Measurements from ENCODE around the gene PCDHGC4.

The PCDHGC4 gene

DNA sequence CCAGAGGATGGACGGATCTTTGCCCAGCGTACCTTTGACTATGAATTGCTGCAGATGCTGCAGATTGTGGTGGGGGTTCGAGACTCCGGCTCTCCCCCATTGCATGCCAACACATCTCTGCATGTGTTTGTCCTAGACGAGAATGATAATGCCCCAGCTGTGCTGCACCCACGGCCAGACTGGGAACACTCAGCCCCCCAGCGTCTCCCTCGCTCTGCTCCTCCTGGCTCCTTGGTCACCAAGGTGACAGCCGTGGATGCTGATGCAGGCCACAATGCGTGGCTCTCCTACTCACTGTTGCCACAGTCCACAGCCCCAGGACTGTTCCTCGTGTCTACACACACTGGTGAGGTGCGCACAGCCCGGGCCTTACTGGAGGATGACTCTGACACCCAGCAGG is 5.9 kb downstream of the PCDHGC4 start:
- DNase-seq: no peak

DNA sequence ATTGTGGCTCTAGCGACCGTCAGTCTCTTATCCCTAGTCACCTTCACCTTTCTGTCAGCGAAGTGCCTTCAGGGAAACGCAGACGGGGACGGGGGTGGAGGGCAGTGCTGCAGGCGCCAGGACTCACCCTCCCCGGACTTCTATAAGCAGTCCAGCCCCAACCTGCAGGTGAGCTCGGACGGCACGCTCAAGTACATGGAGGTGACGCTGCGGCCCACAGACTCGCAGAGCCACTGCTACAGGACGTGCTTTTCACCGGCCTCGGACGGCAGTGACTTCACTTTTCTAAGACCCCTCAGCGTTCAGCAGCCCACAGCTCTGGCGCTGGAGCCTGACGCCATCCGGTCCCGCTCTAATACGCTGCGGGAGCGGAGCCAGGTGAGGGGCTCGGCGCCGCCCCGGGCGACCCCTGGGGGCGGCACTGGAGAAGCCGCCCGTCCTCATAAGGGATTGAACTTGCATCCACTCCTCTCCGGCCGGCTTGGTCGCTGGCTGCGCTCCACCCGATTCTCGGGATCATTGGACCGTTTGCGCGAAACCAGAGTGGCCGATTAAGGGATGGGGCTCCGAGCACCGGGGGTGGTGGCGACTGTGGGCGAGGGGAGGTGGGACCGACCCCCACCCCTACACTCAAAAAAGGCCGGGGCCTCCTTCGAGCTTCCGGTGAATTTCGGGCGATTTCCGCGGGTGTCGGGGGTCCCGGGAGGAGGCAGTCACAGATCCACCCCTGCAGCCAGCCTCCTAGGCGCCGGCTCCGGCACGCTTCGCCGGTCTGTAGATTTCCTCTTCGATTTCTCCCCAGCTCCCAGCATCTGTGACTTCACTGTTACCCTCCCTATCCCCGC is 6.7 kb downstream of the PCDHGC4 start:
- no peak for DNase-seq

DNA sequence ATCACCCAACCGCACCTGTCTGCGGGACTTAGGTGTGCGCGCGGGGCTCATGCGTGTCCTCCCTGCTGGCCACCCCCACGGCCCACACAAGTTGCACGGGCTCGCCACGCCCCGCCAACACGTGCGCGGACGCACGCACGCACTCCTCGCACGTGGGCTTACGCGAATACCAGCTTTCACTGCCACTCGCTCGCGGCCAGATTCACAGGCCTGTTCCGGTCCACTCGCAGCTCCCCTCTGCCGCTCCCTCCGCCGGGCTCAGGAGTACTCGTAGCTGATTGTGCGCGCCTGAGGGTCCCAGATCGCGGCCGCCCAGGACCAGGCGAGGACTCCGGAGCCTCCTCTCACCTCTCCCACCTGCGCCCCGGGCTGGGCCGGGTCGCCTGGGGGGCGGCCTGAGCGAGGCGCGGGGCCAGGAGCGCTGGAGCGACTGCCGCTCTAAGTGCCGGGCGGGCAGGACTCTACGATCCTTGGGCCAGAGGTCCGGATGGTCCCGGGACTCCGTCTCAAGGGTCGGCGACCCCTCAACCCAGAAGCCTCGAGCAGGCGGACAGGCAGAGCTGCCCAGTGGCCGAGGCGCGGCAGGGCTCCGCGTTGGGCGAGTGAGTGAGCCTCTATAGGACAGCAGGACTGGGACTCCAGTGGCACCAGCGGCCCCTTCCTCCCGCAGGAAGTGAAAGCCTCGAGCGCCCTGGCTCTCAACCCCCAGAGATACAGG is 7.5 kb downstream of the PCDHGC4 start:
- DNase-seq: peak; percentile 42

DNA sequence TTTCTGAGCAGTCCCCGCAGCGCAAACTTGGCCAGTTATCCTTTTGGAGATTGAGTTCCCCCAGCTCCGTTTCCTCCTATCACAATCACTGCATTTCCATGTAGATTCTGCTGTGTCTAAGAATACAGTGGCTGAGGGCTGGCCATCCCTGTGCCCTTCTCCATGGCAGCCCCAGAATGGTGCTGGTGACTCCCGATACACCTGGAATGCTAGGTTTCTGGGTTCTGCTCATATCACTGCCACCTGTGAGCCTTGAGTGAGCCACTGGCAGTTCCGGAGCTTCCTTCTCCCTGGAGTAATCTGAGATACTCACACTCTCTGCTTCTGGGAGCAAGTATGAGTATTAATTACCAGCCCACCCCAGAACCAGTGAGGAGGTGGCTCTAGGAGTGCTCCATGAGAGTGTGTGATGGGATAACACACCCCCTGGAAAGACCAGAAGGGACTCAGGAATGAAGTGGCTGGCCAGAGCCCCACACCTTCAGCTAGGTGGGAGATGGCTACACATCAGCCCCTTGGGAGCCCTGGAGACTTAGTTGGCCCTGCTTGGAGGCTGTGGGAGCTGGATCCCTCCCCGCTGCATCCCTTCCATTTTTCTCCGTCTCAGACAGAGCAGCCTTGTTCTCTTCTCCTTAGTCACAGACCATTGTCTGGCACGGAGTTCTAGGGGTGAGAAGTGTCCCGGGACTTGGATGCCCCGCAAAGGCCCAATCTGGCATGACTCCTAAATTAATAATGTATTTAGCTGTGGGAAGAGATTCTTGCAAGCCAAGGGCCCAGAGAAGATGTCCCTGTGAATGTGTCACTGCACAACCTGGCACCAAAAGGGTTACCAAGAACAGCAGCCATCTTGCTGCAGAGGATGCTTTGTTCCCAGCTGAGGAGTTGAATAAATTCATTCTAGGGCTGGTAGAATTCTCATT is 8.9 kb downstream of the PCDHGC4 start:
- no peak for DNase-seq

DNA sequence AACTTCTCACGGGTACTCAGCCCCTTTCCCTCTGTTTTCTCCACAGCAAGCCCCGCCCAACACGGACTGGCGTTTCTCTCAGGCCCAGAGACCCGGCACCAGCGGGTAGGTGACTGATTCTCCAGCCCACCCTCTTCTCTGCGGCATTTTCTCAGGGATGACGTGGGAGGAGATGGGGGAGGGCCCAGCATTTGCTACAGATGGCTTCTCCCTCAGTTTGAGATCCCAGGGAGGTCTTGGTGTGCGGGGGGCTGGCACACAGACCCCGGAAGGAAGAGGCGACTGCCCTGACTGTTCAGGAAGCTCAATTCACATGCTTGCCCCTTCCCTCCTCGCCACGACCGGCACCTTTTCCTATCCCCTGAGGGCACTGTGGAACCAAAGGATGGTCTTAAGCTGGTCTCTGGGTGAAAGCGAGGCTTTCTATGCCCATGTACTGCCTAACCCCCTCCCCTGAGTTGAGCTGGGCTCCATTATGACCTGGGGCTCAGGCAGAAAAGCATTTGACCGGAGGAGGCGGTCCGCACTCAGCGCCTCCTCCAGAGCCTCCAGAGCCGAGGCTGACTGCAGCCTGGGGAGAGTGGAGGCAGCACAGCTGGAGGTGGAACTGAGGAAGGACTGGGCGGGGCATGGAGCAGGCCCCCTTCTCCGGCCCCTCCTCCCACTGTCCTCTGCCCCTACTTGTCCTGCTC is 10.1 kb downstream of the PCDHGC4 start:
- no peak for DNase-seq

DNA sequence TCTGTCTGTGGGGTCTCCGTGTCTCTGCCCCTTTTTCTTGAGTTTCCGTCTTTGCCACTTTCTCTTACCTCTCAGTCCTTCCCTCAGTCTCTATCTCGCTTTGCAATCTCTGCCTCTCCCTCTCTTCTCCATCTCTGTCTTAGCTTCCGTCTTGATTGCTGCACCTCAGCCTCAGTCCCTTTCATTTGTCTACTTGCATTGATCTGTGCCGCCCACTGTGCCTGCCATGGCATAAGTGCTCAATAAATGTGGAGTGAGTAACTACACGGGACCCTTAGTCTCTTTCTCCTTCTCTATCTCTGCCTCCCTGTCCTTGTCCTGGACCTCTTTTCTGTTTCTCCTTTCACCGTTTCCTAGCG is 10.6 kb downstream of the PCDHGC4 start:
- no peak for DNase-seq

DNA sequence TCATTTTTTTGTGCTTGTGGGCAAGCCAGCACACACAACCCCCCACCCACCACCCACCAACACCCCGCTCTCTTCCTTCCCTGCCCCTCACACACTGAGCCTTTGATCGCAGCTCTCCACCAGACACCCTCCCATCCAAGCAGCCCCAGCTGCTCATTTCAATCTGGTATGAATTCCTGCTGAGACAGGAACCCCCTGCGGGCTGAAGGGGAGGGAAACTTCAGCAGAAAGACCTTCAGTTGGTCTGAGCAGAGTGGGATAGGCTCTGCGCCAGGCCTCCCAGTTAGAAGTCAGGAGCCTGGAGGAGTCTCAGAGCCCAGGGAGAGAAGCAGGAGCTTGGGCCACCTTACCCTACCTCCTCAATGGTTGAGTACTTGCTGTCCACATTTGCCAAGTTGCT is 11.2 kb downstream of the PCDHGC4 start:
- DNase-seq: no peak

DNA sequence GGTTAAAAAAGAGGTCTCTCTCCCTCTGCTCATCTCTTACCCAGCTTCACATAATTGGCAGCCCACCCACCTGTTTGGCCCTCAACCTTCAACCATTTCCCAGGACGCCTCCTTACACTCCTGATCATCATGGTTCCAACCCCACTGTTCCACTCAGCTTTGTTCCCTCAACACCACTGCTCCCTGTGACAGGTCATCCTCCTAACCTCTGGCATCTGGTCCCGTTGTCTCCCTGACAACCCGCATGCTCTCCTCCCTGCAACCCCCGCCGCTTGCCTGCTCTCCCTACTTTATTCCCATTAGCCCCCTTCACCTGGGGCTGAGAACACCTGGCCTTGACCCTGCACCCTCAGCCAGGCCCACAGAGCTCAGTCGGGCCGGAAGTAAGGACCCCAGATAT is 16.9 kb downstream of the PCDHGC4 start:
- DNase-seq: no peak

DNA sequence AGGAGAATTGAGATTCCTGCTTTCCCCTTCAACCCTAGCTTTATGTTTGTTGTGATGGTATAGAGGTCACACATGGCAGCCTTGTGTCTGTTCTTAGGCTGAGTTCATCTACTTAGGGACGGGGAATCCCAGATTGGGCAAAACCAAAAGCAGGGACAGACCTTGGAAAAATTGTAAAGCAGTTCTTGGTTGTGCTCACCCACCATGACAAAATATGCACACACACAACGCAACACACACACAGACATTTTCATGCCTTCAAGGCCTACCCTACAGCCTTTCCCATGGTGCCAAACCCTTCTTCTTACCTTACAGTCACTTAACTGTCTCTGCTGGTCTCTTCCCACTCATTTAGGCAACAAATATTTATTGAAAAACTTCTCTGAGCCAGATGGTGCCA is 18.9 kb downstream of the PCDHGC4 start:
- DNase-seq: no peak

DNA sequence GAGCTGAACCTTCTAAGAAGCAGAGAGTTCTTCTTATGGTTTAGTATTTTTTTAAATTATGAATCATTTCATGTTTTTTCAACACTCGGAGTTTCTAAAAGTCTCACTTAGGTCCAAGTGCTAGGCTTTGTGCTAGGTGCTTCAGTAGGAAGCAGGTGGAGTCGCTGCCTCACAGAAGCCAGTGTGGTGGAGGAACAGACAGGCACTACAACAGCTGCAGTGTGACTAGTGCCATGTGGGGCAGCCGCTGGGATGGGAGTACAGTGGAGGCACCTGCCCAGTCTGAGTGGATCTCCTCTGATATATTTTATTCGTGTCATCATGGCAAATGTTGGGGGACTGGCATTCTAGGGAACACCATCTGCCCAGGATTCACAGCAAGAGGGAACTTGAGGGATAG is 19.4 kb downstream of the PCDHGC4 start:
- no peak for DNase-seq

DNA sequence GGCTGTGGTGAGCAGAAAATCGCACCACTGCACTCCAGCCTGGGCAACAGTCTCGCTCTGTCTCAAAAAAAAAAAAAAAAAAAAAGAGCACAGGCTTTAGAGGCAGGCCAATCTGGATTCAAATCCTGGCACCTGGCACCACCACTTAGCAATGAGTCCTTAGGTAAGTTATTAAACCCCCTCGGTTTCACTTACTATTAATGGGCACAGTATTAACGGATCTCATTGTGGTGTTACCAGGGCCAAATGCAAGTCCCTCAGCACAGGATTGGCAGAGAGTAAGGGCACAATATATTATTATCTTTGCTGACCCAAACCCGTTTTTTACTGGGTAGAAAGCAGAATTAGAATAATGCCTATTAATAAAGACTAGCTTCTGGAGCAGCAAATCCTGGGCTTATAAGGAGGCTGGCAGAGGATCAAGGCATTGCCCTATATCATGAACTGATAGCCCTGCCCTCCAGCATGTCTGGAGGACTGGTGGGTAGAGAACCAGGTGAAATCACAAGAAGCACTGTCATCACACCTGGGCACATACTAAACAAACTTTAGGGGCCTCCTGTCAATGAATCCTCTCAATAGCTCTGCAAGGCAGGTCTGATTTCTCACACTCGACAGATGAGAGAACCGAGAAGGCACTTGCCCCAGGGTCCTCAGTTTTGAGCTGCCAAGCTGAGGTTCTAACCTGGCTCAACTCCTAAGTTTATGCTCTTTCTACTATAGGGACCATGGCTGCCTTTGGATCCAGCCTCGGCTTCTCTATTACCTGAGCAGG is 21.7 kb downstream of the PCDHGC4 start:
- DNase-seq: no peak

DNA sequence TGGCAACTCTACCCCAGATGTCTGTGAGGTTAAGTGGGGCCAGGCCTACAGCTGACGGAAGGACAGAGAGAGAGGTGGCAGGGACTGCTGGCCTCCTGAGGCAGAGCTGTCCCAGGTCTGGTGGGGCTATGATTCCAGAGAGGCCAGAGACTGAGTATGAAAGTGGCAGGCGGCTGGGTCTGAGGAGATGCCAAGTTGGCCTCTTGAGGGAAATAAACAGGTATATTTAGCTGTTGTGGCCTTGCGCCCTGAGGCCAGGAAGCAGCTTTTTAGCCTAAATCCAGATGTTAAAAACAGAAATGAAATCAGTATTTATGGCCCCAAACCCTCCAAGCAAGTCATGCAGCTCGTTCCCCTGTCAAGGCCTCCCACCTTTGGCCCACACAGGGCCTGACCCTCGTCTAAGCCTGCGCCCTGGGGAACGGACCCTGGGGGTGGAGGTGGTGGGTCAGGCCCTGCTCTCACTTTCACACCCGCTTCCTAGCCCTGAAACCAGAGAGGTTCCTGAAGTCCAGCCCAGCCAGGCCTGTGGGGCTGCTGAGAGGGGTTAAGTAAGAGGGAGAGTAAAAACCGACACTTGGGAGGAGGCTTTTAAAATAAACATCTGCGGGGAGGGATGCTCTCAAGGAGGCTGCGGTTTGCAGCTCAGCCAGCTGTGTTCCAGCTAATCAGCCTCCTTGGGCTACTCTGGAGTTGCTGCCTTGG is 22.7 kb downstream of the PCDHGC4 start:
- no peak for DNase-seq

DNA sequence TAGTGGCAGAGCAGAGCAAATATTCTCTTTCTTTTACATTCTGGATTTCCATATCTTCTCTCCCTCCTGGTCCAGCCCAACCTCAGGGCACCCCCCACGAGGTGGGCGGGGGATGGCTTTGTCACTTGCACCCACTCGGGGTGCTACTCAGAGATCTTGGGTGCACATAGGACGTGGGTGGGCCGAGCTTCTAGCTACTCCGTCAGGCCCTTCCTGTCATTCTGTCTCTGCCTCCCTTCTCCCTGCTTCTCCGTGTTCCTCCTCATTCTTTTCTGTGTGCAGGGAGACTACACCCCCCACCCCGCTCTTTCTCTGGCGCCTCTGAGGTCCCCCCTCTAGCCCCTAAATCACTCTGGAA is 23.6 kb downstream of the PCDHGC4 start:
- DNase-seq: no peak

DNA sequence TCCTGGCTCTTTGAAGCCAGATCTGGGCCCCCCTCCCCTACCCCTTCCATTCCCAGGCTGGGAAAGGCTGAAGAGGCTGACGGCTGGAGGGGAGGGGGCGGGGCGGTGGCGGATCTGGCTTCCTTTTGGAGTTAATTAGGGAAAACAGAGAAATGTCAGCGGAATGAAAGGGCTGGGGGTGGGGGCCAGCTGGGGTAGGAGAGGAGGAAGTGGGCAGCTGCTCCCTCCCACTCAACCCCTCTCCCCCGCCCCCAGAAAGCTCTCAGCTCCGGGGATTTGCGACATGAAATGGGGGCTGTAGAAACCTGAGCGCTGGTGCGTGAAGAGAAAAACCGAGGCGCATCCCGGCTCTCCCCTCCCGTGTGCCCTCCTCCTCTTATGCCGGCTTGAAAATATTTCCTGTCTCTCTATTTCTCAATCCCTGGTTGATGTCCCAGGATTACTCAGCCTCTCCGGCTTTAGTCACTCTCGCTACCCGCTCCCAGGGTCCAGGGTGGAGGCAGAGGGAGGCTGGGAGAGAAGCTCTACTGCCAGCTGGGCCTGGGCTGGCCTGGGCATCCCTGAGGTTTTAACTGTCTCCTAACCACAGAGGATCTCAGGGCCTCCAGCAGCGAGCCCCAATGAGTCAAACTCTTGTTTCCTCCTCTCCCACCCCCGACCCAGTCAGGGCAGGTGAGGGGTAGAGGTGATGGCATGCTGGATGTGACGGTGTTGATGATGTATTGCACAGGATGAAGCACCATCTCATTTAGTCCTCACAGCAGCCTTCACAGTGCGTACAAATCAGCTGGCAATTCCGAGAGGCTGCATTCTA is 24.2 kb downstream of the PCDHGC4 start:
- peak; percentile 80 for DNase-seq

DNA sequence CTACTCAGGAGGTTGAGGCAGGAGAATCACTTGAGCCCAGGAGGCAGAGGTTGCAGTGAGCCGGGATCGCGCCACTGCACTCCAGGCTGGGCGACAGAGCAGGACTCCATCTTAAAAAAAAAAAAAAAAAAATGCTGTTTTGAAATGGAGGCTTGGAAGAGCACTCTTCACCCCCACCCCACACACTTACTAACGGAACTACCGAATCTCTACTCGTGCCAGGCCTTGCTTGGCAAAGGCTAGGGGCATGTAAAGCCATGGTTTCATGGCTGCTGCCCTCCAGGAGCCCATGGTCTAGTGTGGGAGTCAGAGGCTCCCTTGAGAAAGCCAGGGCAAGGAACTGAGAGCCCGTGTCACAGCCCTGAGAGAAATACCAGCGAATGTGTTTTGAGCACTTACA is 25.3 kb downstream of the PCDHGC4 start:
- no peak for DNase-seq

DNA sequence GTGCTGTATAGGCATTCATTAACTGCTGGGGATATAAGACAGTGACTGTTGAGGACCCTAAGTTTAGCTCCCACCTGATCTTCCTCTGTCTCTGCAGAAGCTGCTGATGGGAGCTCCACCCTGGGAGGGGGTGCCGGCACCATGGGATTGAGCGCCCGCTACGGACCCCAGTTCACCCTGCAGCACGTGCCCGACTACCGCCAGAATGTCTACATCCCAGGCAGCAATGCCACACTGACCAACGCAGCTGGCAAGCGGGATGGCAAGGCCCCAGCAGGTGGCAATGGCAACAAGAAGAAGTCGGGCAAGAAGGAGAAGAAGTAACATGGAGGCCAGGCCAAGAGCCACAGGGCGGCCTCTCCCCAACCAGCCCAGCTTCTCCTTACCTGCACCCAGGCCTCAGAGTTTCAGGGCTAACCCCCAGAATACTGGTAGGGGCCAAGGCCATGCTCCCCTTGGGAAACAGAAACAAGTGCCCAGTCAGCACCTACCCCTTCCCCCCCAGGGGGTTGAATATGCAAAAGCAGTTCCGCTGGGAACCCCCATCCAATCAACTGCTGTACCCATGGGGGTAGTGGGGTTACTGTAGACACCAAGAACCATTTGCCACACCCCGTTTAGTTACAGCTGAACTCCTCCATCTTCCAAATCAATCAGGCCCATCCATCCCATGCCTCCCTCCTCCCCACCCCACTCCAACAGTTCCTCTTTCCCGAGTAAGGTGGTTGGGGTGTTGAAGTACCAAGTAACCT is 26.2 kb downstream of the PCDHGC4 start:
- no peak for DNase-seq

DNA sequence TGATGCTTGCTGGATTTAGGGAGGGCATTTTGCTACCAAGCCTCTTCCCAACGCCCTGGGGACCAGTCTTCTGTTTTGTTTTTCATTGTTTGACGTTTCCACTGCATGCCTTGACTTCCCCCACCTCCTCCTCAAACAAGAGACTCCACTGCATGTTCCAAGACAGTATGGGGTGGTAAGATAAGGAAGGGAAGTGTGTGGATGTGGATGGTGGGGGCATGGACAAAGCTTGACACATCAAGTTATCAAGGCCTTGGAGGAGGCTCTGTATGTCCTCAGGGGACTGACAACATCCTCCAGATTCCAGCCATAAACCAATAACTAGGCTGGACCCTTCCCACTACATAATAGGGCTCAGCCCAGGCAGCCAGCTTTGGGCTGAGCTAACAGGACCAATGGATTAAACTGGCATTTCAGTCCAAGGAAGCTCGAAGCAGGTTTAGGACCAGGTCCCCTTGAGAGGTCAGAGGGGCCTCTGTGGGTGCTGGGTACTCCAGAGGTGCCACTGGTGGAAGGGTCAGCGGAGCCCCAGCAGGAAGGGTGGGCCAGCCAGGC is 27.0 kb downstream of the PCDHGC4 start:
- no peak for DNase-seq

DNA sequence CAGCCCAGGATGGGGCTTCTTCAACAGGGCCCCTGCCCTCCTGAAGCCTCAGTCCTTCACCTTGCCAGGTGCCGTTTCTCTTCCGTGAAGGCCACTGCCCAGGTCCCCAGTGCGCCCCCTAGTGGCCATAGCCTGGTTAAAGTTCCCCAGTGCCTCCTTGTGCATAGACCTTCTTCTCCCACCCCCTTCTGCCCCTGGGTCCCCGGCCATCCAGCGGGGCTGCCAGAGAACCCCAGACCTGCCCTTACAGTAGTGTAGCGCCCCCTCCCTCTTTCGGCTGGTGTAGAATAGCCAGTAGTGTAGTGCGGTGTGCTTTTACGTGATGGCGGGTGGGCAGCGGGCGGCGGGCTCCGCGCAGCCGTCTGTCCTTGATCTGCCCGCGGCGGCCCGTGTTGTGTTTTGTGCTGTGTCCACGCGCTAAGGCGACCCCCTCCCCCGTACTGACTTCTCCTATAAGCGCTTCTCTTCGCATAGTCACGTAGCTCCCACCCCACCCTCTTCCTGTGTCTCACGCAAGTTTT is 27.6 kb downstream of the PCDHGC4 start:
- DNase-seq: peak; percentile 78

Data from suppressor macrophage treated with lipopolysaccharide for 4 hours (primary cell).